ENCODE results near the gene MED20.

Gene MED20

DNA sequence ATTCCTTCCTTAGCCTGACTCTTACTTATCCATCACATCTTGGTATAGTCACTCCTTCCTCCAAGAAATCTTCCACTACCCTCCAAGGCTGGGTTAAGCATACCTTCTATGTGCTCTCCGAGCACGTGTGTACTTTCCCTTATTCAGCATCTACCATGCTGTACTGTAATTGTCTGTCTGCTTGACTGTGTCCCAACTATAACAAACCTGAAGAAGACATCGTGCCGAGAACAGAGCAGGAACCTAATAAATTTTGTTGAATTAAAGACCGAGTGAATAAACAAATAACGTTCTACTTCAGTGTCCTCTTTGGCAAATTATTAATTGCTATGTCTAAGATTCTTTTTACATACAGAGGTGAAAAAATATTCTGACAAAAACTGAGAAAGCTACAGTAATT is 61.6 kb downstream of the MED20 start:
- in situ Hi-C loops (cut with MboI; ENCODE audit: low sequenced_read_pairs) = no loop called here

DNA sequence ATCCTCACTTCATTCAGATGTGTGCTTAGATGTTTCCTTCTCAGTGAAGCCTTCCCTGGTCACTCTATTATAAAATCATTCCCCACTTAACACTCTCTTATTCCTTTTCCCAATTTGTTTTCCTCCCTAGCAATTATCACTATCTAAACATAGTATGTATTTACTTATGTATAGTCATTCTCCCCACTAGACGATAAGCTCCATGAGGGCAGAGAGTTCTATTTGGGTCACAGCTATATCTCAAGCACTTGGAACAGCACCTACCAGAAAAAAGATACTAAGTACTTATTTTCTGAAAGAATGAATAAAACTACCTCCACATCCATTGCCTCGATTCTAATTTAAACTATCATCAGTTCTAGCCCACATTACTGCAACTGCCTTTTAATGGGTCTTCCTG is 62.2 kb downstream of the MED20 start:
- in situ Hi-C loops (cut with MboI; ENCODE audit: low sequenced_read_pairs) = no loop called here
